Transverse colon (tissue), 4 donors: ENCODE results near the gene LHFPL6. TPM values are rescaled to one million over a fixed set of nuclear protein-coding genes. Genes with fewer than 3 reads are reported as not detected.

ENCODE experiments used
- DNase-seq: peaks from one replicate; pipeline ENCODE4 v3.0.0-alpha.2; 2019
- H3K27ac ChIP-seq, 4 donors: fragments of 200-600 bp; sonication (generic); 2 replicates each; pipeline ENCODE4 v1.5.1; 2016 to 2018; ENCODE audit warnings: inconsistent platforms in 4 of 4
- H3K27me3 ChIP-seq: fragments of 200-600 bp; sonication (generic); 2 replicates; pipeline ENCODE4 v1.5.1; 2017; ENCODE audit warnings: inconsistent platforms
- H3K36me3 ChIP-seq, 4 donors: fragments of 200-600 bp; sonication (generic); 2 replicates each; pipeline ENCODE4 v1.5.1; 2017 to 2019; ENCODE audit warnings: inconsistent platforms in 4 of 4
- H3K4me1 ChIP-seq, 4 donors: fragments of 200-600 bp; sonication (generic); 2 replicates each; pipeline ENCODE4 v1.5.1; 2017 to 2020; ENCODE audit warnings: inconsistent platforms in 4 of 4
- H3K4me3 ChIP-seq, 4 donors: fragments of 200-600 bp; sonication (generic); 1 replicate in 1 of 4; 2 replicates in 3 of 4; pipeline versions ENCODE4 v1.5.1 to v1.6.1; 2017 to 2019; ENCODE audit warnings: inconsistent platforms in 4 of 4
- H3K9me3 ChIP-seq, 2 donors: fragments of 200-600 bp; sonication (generic); 2 replicates each; pipeline ENCODE4 v1.5.1; 2017 to 2019; ENCODE audit warnings: inconsistent platforms in 2 of 2
- EP300 ChIP-seq: sonication (generic); formaldehyde crosslinking; IDR thresholded peaks from one replicate; pipeline ENCODE4 v1.6.1; 2017; ENCODE audit warnings: antibody characterized with exemption, low read depth
- POLR2A ChIP-seq: fragments of 450-650 bp; IDR thresholded peaks from one replicate; pipeline ENCODE4 v1.6.1; 2016; ENCODE audit warnings: antibody characterized with exemption, mild to moderate bottlenecking, moderate library complexity
- POLR2AphosphoS5 ChIP-seq, 3 donors: sonication (generic); formaldehyde crosslinking; IDR thresholded peaks; one replicate each; pipeline ENCODE4 v1.6.1; 2016; ENCODE audit warnings: antibody characterized with exemption in 3 of 3
- WGBS, 2 donors: methylation state at CpG; one replicate each; pipeline ENCODE4 v1.1.5; 2018; ENCODE audit warnings: low coverage in 1 of 2; 5-methylcytosine and 5-hydroxymethylcytosine counted together
- in situ Hi-C, 4 donors: fragments of 200-750 bp; cut with MboI; loops; one replicate each; pipeline versions ENCODE4 v1.15.0 to v1.15.1; 2017; ENCODE audit warnings: low sequenced_read_pairs in 3 of 4, low pct_ligation_motif_present in 1 of 4, low pct_unique_long_range_greater_than_20kb in 1 of 4
- intact Hi-C: fragments of 100-400 bp; cut with DNase I; formaldehyde crosslinking; loops from one replicate; pipeline ENCODE4 v1.15.1; 2023; ENCODE audit warnings: low total_unique reads
- total RNA-seq, 4 donors: library from RNA; depleted of rRNA; stranded (reverse); fragments of >200 nt; gene quantifications; one replicate each; pipeline ENCODE4 v1.1.0, GENCODE V29; 2016
- TF ChIP-seq, protein P1 (sequence below), 5 experiments: fragments of 200-600 bp in 3 of 5; fragments of 450-650 bp in 2 of 5; sonication (generic) in 3 of 5; IDR thresholded peaks; 1 replicate in 2 of 5; 2 replicates in 3 of 5; pipeline ENCODE4 v1.5.1; 2016 to 2017; ENCODE audit warnings: antibody characterized with exemption in 5 of 5, inconsistent platforms in 3 of 5, mild to moderate bottlenecking in 2 of 5, moderate library complexity in 1 of 5

LHFPL6 gene
- total RNA-seq, 4 donors from 2014 or later, result 4.2 to 18.6 (median 9.3) TPM

DNA sequence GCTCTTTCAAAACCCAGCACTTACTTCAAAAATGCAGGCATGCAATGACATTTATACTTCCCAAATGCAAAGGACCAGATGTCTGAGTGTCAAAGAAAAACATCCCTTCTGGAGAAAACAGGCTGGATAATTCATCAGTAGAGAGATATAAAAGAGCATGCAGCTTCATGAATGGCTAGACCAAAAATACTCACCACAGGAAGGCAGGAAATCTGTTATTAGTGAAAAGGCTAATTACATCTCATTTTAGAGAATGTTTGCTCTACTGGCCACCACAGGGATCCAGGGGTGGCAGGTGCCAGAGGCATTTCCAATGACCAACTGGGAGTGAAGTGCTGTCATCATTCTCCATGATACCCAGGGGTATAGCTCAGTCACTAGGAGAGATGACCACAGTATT lies 106.5 kb downstream of the LHFPL6 start:
- TF ChIP-seq POLR2A (no peak), POLR2AphosphoS5 (IDR thresholded peaks at IDR 0.05) (no peak), EP300 (no peak)
- TF ChIP-seq, protein P1, sequence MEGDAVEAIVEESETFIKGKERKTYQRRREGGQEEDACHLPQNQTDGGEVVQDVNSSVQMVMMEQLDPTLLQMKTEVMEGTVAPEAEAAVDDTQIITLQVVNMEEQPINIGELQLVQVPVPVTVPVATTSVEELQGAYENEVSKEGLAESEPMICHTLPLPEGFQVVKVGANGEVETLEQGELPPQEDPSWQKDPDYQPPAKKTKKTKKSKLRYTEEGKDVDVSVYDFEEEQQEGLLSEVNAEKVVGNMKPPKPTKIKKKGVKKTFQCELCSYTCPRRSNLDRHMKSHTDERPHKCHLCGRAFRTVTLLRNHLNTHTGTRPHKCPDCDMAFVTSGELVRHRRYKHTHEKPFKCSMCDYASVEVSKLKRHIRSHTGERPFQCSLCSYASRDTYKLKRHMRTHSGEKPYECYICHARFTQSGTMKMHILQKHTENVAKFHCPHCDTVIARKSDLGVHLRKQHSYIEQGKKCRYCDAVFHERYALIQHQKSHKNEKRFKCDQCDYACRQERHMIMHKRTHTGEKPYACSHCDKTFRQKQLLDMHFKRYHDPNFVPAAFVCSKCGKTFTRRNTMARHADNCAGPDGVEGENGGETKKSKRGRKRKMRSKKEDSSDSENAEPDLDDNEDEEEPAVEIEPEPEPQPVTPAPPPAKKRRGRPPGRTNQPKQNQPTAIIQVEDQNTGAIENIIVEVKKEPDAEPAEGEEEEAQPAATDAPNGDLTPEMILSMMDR (IDR thresholded peaks at IDR 0.05), result no peak
- Histone ChIP-seq H3K4me3 (no peak overlapping the region), H3K36me3 (no peaks in the 10 kb centered on the region), H3K27me3 (no peaks in the 10 kb centered on the region), H3K27ac (no peak overlapping the region), H3K4me1 (no peaks in the 10 kb centered on the region), H3K9me3 (no peaks in the 10 kb centered on the region)
- intact Hi-C loops (loop anchor here (1.0 kb wide), 1 partner anchor 35 kb away; no protein-coding TSS in a partner anchor), in situ Hi-C loops (no loop called here)
- DNase-seq, result no peak

DNA sequence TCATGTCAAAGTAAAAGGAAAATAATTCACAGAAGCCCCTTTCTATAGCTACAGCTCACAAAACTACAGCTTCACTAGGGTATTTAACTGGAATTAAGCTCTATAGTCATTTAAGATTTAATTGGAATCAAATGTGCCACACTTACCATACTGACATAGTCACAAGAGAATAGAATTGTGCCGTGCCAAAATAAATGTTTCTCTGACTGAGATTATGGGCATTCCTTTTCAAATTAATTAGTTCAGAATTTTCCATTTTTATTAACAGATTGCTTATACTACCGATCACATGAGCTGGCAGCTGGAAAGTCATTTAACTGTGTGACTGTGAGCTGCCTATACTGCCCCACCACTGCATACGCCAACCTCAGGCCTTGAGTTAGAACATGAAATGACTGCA lies 108.4 kb downstream of the LHFPL6 start:
- intact Hi-C loops, result no loop called here
- WGBS, 2 donors, result 77 to 92% methylated on average over 3 of the region's 3 CpGs

DNA sequence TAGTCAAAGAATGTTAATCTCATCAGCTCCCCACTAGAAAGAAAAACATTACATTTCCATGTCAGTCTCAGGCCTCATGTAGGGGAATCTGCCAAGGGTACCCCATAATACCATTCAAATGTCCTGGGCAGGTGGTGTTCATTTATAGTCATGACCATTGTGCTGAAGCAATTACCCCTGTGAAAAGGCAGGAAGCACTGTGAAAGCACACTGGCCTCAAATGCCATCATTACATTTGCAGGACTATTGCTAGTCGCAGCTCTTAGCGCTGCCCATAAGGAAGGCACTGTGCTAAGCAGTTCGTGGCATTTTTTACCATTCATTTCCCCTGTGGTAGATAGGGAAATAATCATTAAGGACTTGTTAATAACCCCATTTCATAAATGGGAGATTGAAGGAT lies 109.0 kb downstream of the LHFPL6 start:
- Histone ChIP-seq H3K27me3 (no peaks in the 10 kb centered on the region), H3K27ac (no peak overlapping the region), H3K4me1 (no peaks in the 10 kb centered on the region), H3K36me3 (no peaks in the 10 kb centered on the region), H3K9me3 (no peaks in the 10 kb centered on the region), H3K4me3 (no peak overlapping the region)
- WGBS, 2 donors, result 73% methylated on average over 3 of the region's 3 CpGs; no CpG with 5 or more reads in 1 of the 2 donors
- no peak for DNase-seq
- in situ Hi-C loops, result no loop called here
- intact Hi-C loops, result no loop called here
- TF ChIP-seq, protein P1 (IDR thresholded peaks at IDR 0.05), result no peak
- TF ChIP-seq POLR2AphosphoS5 (IDR thresholded peaks at IDR 0.05), result no peak
- no peak for TF ChIP-seq EP300
- no peak for TF ChIP-seq POLR2A

More for the DNA sequence above, 108.4 kb downstream of the LHFPL6 start:
- H3K4me1 ChIP-seq, result no peaks in the 10 kb centered on the region
- TF ChIP-seq POLR2AphosphoS5 (IDR thresholded peaks at IDR 0.05), result no peak
- TF ChIP-seq, protein P1 (IDR thresholded peaks at IDR 0.05), result no peak
- no peak for TF ChIP-seq POLR2A
- TF ChIP-seq EP300, result no peak
- no peaks in the 10 kb centered on the region for H3K36me3 ChIP-seq
- no peak for DNase-seq
- no peaks in the 10 kb centered on the region for H3K27me3 ChIP-seq
- in situ Hi-C loops, result no loop called here
- no peak overlapping the region for H3K4me3 ChIP-seq
- H3K9me3 ChIP-seq, result no peaks in the 10 kb centered on the region
- H3K27ac ChIP-seq, result no peak overlapping the region

DNA sequence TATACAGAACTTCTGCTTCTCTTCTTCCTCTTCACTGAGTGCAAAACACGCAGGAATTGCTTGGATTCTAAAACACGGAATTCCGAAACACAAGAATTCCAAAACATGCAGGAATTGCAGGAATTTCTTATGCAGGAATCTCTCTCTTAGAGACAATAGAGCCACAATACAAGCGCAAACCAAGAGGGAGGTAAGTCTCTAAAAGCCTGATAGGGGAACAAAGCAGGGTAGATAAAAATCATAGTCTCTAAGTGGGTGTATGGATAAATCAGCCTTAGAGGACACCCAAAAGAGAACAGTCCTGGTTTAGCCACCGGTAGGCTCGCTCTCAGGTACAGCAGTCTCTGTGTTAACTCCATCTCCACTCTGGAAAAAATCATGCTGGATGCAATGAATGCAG lies 112.9 kb downstream of the LHFPL6 start:
- no peaks in the 10 kb centered on the region for H3K9me3 ChIP-seq
- 70 to 77% methylated on average over 5 to 6 of the region's 6 CpGs for WGBS, 2 donors
- TF ChIP-seq POLR2A (no peak), POLR2AphosphoS5 (IDR thresholded peaks at IDR 0.05) (no peak), EP300 (no peak)
- TF ChIP-seq, protein P1 (IDR thresholded peaks at IDR 0.05), result no peak
- H3K27me3 ChIP-seq, result no peaks in the 10 kb centered on the region
- no peaks in the 10 kb centered on the region for H3K4me1 ChIP-seq
- DNase-seq, result no peak
- H3K27ac ChIP-seq, result no peak overlapping the region
- in situ Hi-C loops (no loop called here), intact Hi-C loops (no loop called here)
- H3K36me3 ChIP-seq, result no peaks in the 10 kb centered on the region
- no peak overlapping the region for H3K4me3 ChIP-seq
